A549 (cell line): Measurements from ENCODE around the gene RPL7A. TPM values are rescaled to one million over a fixed set of nuclear protein-coding genes. Genes with fewer than 3 reads are reported as not detected.

Source experiments
- ATAC-seq, 2 experiments: fragments of 200-7000 bp in 1 of 2; fragments of >200 bp in 1 of 2; cut with Nextera tagmentation in 1 of 2; cut with Tn5 transposase in 1 of 2; 3 replicates each; pipeline versions ENCODE4 v1.8.0 to v1.9.1; 2018 to 2020; ENCODE audit warnings: mild to moderate bottlenecking in 1 of 2, moderate library complexity in 1 of 2
- CTCF ChIA-PET: fragments of 300-600 bp; sonication (Branson Sonifier 250); formaldehyde crosslinking; extraction: SDS; loops from one replicate; lab custom pipeline; 2021; ENCODE audit warnings: antibody characterized with exemption, inconsistent platforms; lab: Yijun Ruan, JAX
- POLR2A ChIA-PET: fragments of 350-600 bp; formaldehyde crosslinking; extraction: SDS; loops from one replicate; lab custom pipeline; 2021; ENCODE audit warnings: antibody characterized with exemption, inconsistent platforms; lab: Yijun Ruan, JAX
- DNase-seq, 2 experiments: peaks; one replicate each; pipeline versions ENCODE4 v3.0.0 to v3.0.0-alpha.2; 2011 to 2016; ENCODE audit warnings: low read depth in 1 of 2, low spot score in 1 of 2
- FAIRE-seq: peaks from 2 replicates; lab custom pipeline; 2011; peaks lifted over from hg19 to GRCh38; lab: Jason Lieb, UNC
- H3K27ac ChIP-seq, 2 experiments: fragments of >200 bp; sonication (Bioruptor Twin); formaldehyde crosslinking; 3 replicates each; pipeline ENCODE4 v1.5.1; 2016 to 2017
- H3K4me1 ChIP-seq: fragments of >200 bp; sonication (Bioruptor Twin); formaldehyde crosslinking; 3 replicates; pipeline ENCODE4 v1.6.1; 2016
- H3K4me2 ChIP-seq: fragments of >200 bp; sonication (Bioruptor Twin); formaldehyde crosslinking; 3 replicates; pipeline ENCODE4 v1.6.1; 2016
- H3K4me3 ChIP-seq: fragments of >200 bp; sonication (Bioruptor Twin); formaldehyde crosslinking; 3 replicates; pipeline ENCODE4 v1.5.1; 2016
- H3K9me3 ChIP-seq: fragments of >200 bp; sonication (Bioruptor Twin); formaldehyde crosslinking; 3 replicates; pipeline ENCODE4 v1.6.1; 2016
- CBX2 ChIP-seq: fragments of 200-600 bp; sonication (generic); IDR thresholded peaks from 2 replicates; pipeline ENCODE4 v1.6.1; 2016; ENCODE audit warnings: low read depth, mild to moderate bottlenecking, borderline replicate concordance
- EP300 ChIP-seq, 2 experiments: fragments of >200 bp; sonication (Bioruptor Twin); formaldehyde crosslinking; IDR thresholded peaks; 2 replicates in 1 of 2; 3 replicates in 1 of 2; pipeline ENCODE4 v1.6.1; 2016 to 2017
- FOSB ChIP-seq: fragments of 250-450 bp; sonication (Bioruptor Pico); IDR thresholded peaks from 2 replicates; pipeline ENCODE4 v1.5.0; 2020; ENCODE audit warnings: mild to moderate bottlenecking, moderate library complexity
- FOXS1 ChIP-seq: fragments of 250-450 bp; sonication (Bioruptor Pico); IDR thresholded peaks from 2 replicates; pipeline ENCODE4 v1.5.0; 2020; ENCODE audit warnings: mild to moderate bottlenecking, moderate library complexity
- HOXB5 ChIP-seq: fragments of 250-450 bp; sonication (Bioruptor Pico); IDR thresholded peaks from 2 replicates; pipeline ENCODE4 v1.5.0; 2020; ENCODE audit warnings: mild to moderate bottlenecking, moderate library complexity
- JUN ChIP-seq, 2 experiments: fragments of >200 bp; sonication (Bioruptor Twin); formaldehyde crosslinking; IDR thresholded peaks; 2 replicates in 1 of 2; 3 replicates in 1 of 2; pipeline ENCODE4 v1.6.1; 2016 to 2017
- KDM1A ChIP-seq: fragments of 200-600 bp; sonication (generic); IDR thresholded peaks from 2 replicates; pipeline ENCODE4 v1.6.1; 2016; ENCODE audit warnings: low read depth, mild to moderate bottlenecking
- KDM5A ChIP-seq: fragments of 200-600 bp; sonication (generic); IDR thresholded peaks from 2 replicates; pipeline ENCODE4 v1.6.1; 2016; ENCODE audit warnings: antibody characterized with exemption, mild to moderate bottlenecking
- NR3C1 ChIP-seq: fragments of >200 bp; sonication (Bioruptor Twin); formaldehyde crosslinking; IDR thresholded peaks from 3 replicates; pipeline ENCODE4 v1.6.1; 2017
- PHF8 ChIP-seq: fragments of 200-600 bp; sonication (generic); IDR thresholded peaks from 2 replicates; pipeline ENCODE4 v1.6.1; 2016; ENCODE audit warnings: low read depth, mild to moderate bottlenecking, antibody characterized with exemption, moderate library complexity, borderline replicate concordance
- POLR2AphosphoS2 ChIP-seq: conservative IDR thresholded peaks from 2 replicates; pipeline ENCODE4 v1.6.1; 2012; ENCODE audit warnings: low read length, improper control_type of control experiment, inconsistent platforms
- RFX5 ChIP-seq: fragments of 450-650 bp; IDR thresholded peaks from 2 replicates; pipeline ENCODE4 v1.7.1; 2014; ENCODE audit warnings: antibody characterized with exemption, mild to moderate bottlenecking, moderate library complexity
- SMC3 ChIP-seq: fragments of >200 bp; sonication (Bioruptor Twin); formaldehyde crosslinking; IDR thresholded peaks from 3 replicates; pipeline ENCODE4 v1.6.1; 2018; ENCODE audit warnings: inconsistent platforms
- ZNF302 ChIP-seq: fragments of 250-450 bp; sonication (Bioruptor Pico); IDR thresholded peaks from 2 replicates; pipeline ENCODE4 v1.9.0; 2021; ENCODE audit warnings: inconsistent platforms, mild to moderate bottlenecking, moderate library complexity
- WGBS: methylation state at CpG from one replicate; pipeline ENCODE4 v1.1.6; 2017; ENCODE audit errors: missing lambda C conversion rate; 5-methylcytosine and 5-hydroxymethylcytosine counted together
- polyA plus RNA-seq, 4 experiments: library from polyadenylated mRNA; depleted of rRNA in 3 of 4; stranded (reverse); fragments of >200 nt; fragmentation: RNase III in 1 of 4; extraction: RNeasy Plus Mini Kit Qiagen cat#74134 plus additional on column Dnase treatment in 1 of 4; gene quantifications; 2 replicates in 3 of 4; 3 replicates in 1 of 4; pipeline ENCODE4 v1.2.3, GENCODE V29; 2011 to 2017
- TF ChIP-seq, protein P1 (sequence below): fragments of 150-350 bp; IDR thresholded peaks from 2 replicates; pipeline ENCODE4 v1.6.1; 2014; ENCODE audit warnings: low read depth, mild to moderate bottlenecking, low read length
- TF ChIP-seq, protein P2 (sequence below): fragments of 450-650 bp; IDR thresholded peaks from 2 replicates; pipeline ENCODE4 v1.6.1; 2014; ENCODE audit warnings: antibody characterized with exemption
- TF ChIP-seq, protein P3 (sequence below): fragments of >200 bp; sonication (Bioruptor Twin); formaldehyde crosslinking; IDR thresholded peaks from 3 replicates; pipeline ENCODE4 v1.6.1; 2016
- TF ChIP-seq, protein P4 (sequence below): IDR thresholded peaks from 2 replicates; pipeline ENCODE4 v1.6.1; 2012
- TF ChIP-seq, protein P5 (sequence below): fragments of >200 bp; sonication (Bioruptor Twin); formaldehyde crosslinking; IDR thresholded peaks from 3 replicates; pipeline ENCODE4 v1.5.1; 2016
- TF ChIP-seq, protein P6 (sequence below): fragments of 200-600 bp; sonication (generic); IDR thresholded peaks from 2 replicates; pipeline ENCODE4 v1.6.1; 2016; ENCODE audit warnings: antibody characterized with exemption, mild to moderate bottlenecking, moderate library complexity

Gene RPL7A
- polyA plus RNA-seq, 2 of the 4 experiments (the other 2 are of a cell fraction): 2,218 to 2,608 TPM

DNA sequence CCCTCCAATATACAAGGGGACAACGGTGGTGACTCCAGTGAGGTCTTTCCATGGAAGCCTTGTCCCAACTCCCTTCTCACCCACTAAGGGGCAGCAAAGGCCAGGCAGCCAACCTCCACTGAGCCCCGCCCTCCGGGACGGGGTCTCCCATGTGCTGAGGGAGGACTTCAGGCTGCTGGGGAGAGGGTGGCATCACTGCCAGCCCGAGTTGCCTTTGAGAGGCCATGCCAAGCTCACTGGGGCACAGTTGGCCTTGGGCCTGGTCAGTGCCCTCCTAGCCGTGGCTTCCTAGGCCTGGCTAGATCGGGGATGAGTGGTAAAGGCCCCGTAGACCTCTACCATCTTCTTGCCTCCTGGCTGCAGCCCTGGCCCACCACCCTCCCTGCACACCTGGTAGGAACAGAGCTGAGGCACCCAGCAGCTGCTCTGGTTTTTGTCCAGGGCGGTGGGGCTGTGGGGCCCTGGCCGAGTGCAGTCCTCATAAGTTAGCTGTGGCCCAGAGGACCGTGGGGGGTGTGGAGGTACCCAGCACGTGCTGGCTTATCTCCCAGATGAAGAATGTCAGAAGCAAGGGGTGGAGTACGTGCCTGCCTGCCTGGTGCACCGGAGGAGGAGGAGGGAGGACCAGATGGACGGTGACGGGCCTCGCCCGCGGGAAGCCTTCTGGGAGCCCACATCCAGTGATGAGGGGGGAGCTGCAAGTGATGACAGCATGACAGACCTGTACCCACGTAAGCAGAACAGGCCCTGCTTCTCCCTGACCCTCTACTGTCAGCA is 11.6 kb downstream of the RPL7A start (continued):
- no peak for TF ChIP-seq EP300 (IDR thresholded peaks at IDR 0.05)
- peak; percentile 25; the same call in 1 of the 3 replicates for TF ChIP-seq SMC3
- TF ChIP-seq, protein P1, sequence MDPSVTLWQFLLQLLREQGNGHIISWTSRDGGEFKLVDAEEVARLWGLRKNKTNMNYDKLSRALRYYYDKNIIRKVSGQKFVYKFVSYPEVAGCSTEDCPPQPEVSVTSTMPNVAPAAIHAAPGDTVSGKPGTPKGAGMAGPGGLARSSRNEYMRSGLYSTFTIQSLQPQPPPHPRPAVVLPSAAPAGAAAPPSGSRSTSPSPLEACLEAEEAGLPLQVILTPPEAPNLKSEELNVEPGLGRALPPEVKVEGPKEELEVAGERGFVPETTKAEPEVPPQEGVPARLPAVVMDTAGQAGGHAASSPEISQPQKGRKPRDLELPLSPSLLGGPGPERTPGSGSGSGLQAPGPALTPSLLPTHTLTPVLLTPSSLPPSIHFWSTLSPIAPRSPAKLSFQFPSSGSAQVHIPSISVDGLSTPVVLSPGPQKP: no peak
- no peak for TF ChIP-seq KDM5A
- TF ChIP-seq RFX5: no peak

DNA sequence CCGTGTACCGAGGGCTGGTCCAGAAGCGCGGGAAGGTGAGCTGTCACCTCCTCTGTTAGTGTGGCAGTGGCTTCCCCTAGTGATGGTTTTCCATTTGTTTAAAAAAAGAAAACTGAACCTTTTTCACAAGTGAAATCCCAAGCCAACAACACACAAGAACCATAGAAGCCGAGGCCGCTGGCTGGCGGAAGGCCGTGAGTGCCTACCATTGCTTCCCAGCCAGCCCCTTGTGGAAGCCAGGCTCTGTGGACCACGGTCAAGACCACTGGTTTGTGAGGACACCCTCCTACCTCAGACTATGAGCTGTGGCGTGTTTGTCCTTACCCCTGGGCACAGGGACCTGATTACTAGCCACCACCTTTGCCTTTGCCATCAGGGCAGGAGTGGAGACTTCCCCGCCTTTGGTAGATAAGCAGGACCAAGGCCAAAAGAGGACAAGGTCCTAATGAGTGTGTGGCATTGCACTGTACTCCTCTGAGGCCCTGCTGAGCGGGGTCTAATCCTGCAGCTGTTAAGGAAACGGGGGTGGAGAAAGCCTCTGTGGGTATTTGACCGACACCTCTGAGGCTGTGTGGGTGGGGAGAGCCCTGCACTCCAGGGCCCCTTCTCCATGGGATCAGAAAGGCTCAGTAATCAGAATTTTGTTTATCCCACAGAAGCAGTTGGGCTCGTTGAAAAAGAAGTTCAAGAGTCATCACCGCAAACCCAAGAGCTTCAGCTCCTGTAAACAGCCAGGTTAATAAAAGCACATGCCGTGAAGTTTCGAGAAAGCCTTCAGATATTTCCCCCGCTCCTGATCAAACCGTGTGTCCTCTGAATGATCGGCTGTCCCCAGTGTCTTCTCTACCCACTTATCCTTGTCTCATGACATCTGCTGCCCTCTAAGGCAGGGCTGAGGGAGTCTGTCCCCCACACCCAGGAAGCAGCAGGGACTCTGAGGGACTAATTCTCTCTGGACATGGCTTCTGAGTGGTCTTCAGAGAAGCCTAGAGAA is 12.7 kb downstream of the RPL7A start:
- Histone ChIP-seq H3K4me3 (no peak overlapping the region), H3K4me2 (no peak overlapping the region), H3K9me3 (no peaks in the 10 kb centered on the region), H3K4me1 (peaks cover 7% of the 10 kb centered on the region; the same call in 1 of the 3 replicates), H3K27ac (no peak overlapping the region)
- no peak for FAIRE-seq
- WGBS: 94% methylated on average over 21 of the region's 21 CpGs
- ChIA-PET CTCF (interaction anchor here (0.7 to 7.5 kb wide), 6 partner anchors 11 to 125 kb away, joined by 3 to 59 read pairs (median 13); partner anchors contain the start of gene CACFD1), POLR2A (interaction anchor here (1.2 kb wide), 2 partner anchors 12 to 126 kb away, joined by 3 to 5 read pairs; partner anchors contain the start of genes MED22 and RPL7A)
- no peak for DNase-seq
- TF ChIP-seq FOSB: 0 out of 2 replicates have a peak, but pooled peaks have one; percentile 34
- TF ChIP-seq ZNF302: no peak
- ATAC-seq: no peak

DNA sequence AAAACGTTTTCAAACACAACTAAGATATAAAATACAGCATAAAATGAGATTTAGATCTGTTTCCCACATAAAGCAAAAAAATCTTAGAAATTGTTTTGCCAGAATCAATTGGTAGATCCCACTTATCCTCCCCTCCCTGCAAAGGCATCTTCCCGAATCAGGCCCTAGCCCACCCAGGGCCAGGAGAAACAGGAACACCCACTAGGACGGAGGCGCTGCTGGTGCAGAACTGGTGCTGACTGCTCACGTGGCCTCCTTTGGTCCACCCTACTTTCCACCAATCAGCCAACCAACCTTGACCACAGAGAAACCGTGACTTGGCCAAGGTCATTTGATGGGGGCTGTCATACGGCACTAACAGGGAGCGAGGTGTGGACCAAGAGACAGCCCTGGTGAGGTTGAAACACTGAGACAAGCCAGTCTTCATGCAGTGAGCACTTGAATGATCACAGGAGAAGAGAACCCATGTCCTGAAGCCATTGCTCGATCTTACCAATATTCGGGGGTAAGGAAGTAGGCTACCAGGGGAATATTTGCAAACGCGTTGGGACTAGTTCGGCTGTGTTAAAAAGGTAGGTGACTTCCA is 13.6 kb downstream of the RPL7A start:
- DNase-seq: no peak
- ChIA-PET CTCF (interaction anchor here (1.6 to 3.3 kb wide), 2 partner anchors 10 to 125 kb away, joined by 6 to 27 read pairs; no protein-coding TSS in a partner anchor), POLR2A (interaction anchor here (1.4 kb wide), 1 partner anchor 14 kb away, joined by 8 read pairs; the partner anchor contains the start of genes MED22 and RPL7A)
- Histone ChIP-seq H3K9me3 (no peaks in the 10 kb centered on the region), H3K4me1 (peaks cover 7% of the 10 kb centered on the region; the same call in 1 of the 3 replicates), H3K4me2 (no peak overlapping the region), H3K27ac (no peak overlapping the region), H3K4me3 (no peak overlapping the region)
- 84% methylated on average over 13 of the region's 13 CpGs for WGBS
- ATAC-seq: no peak
- no peak for FAIRE-seq
- TF ChIP-seq, protein P2, sequence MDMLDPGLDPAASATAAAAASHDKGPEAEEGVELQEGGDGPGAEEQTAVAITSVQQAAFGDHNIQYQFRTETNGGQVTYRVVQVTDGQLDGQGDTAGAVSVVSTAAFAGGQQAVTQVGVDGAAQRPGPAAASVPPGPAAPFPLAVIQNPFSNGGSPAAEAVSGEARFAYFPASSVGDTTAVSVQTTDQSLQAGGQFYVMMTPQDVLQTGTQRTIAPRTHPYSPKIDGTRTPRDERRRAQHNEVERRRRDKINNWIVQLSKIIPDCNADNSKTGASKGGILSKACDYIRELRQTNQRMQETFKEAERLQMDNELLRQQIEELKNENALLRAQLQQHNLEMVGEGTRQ: no peak
- TF ChIP-seq HOXB5 (CRISPR knock-in tag): no peak
- no peak for TF ChIP-seq ZNF302
- TF ChIP-seq KDM1A: no peak
- TF ChIP-seq PHF8: no peak
- TF ChIP-seq, protein P3, sequence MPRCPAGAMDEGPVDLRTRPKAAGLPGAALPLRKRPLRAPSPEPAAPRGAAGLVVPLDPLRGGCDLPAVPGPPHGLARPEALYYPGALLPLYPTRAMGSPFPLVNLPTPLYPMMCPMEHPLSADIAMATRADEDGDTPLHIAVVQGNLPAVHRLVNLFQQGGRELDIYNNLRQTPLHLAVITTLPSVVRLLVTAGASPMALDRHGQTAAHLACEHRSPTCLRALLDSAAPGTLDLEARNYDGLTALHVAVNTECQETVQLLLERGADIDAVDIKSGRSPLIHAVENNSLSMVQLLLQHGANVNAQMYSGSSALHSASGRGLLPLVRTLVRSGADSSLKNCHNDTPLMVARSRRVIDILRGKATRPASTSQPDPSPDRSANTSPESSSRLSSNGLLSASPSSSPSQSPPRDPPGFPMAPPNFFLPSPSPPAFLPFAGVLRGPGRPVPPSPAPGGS: no peak
- no peak for TF ChIP-seq SMC3
- TF ChIP-seq FOXS1: no peak
- TF ChIP-seq POLR2AphosphoS2: no peak
- TF ChIP-seq, protein P4, sequence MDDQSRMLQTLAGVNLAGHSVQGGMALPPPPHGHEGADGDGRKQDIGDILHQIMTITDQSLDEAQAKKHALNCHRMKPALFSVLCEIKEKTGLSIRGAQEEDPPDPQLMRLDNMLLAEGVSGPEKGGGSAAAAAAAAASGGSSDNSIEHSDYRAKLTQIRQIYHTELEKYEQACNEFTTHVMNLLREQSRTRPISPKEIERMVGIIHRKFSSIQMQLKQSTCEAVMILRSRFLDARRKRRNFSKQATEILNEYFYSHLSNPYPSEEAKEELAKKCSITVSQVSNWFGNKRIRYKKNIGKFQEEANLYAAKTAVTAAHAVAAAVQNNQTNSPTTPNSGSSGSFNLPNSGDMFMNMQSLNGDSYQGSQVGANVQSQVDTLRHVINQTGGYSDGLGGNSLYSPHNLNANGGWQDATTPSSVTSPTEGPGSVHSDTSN: no peak
- TF ChIP-seq, protein P5, sequence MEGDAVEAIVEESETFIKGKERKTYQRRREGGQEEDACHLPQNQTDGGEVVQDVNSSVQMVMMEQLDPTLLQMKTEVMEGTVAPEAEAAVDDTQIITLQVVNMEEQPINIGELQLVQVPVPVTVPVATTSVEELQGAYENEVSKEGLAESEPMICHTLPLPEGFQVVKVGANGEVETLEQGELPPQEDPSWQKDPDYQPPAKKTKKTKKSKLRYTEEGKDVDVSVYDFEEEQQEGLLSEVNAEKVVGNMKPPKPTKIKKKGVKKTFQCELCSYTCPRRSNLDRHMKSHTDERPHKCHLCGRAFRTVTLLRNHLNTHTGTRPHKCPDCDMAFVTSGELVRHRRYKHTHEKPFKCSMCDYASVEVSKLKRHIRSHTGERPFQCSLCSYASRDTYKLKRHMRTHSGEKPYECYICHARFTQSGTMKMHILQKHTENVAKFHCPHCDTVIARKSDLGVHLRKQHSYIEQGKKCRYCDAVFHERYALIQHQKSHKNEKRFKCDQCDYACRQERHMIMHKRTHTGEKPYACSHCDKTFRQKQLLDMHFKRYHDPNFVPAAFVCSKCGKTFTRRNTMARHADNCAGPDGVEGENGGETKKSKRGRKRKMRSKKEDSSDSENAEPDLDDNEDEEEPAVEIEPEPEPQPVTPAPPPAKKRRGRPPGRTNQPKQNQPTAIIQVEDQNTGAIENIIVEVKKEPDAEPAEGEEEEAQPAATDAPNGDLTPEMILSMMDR: no peak
- TF ChIP-seq JUN (IDR thresholded peaks at IDR 0.05): no peak
- TF ChIP-seq, protein P6, sequence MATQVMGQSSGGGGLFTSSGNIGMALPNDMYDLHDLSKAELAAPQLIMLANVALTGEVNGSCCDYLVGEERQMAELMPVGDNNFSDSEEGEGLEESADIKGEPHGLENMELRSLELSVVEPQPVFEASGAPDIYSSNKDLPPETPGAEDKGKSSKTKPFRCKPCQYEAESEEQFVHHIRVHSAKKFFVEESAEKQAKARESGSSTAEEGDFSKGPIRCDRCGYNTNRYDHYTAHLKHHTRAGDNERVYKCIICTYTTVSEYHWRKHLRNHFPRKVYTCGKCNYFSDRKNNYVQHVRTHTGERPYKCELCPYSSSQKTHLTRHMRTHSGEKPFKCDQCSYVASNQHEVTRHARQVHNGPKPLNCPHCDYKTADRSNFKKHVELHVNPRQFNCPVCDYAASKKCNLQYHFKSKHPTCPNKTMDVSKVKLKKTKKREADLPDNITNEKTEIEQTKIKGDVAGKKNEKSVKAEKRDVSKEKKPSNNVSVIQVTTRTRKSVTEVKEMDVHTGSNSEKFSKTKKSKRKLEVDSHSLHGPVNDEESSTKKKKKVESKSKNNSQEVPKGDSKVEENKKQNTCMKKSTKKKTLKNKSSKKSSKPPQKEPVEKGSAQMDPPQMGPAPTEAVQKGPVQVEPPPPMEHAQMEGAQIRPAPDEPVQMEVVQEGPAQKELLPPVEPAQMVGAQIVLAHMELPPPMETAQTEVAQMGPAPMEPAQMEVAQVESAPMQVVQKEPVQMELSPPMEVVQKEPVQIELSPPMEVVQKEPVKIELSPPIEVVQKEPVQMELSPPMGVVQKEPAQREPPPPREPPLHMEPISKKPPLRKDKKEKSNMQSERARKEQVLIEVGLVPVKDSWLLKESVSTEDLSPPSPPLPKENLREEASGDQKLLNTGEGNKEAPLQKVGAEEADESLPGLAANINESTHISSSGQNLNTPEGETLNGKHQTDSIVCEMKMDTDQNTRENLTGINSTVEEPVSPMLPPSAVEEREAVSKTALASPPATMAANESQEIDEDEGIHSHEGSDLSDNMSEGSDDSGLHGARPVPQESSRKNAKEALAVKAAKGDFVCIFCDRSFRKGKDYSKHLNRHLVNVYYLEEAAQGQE: no peak
- TF ChIP-seq CBX2: no peak
- no peak for TF ChIP-seq NR3C1
